Measurements from ENCODE around the gene C14orf119. TPM values are rescaled to one million over a fixed set of nuclear protein-coding genes. Genes with fewer than 3 reads are reported as not detected.

The C14orf119 gene
- polyA plus RNA-seq, 3 donors = 17.5 to 110 (median 106) TPM

- H3K27me3 ChIP-seq (ENCODE audit: control insufficient read depth in 2 of 2, insufficient read depth in 2 of 2, low read length in 2 of 2) = no peaks in the 10 kb centered on the region
- Mint-ChIP-seq H3K4me3 (peak overlapping the region in 1 of 2 donors; percentile 91), H3K36me3 (peaks cover 0 to 6% of the 10 kb centered on the region in 2 donors), H3K4me1 (peaks cover 84% of the 10 kb centered on the region), H3K27ac (peak overlapping the region in 2 of 7 donors; percentile 32 to 94), H3K27me3 (ENCODE audit: low read depth in 3 of 3) (peaks cover 0 to 4% (median 0%) of the 10 kb centered on the region in 3 donors), H3K9me3 (no peaks in the 10 kb centered on the region)
- no peaks in the 10 kb centered on the region for H4K20me1 ChIP-seq (ENCODE audit: insufficient read depth, low read length)
- H3K9ac ChIP-seq (ENCODE audit: insufficient read depth, low read length, poor library complexity, severe bottlenecking) = no peak overlapping the region
- peaks cover 68 to 82% of the 10 kb centered on the region in 2 donors for H3K4me1 ChIP-seq (ENCODE audit: control insufficient read depth in 1 of 2, insufficient read depth in 2 of 2, low read length in 2 of 2)
- 95% methylated on average over 30 of the region's 32 CpGs for WGBS (ENCODE audit: insufficient coverage)
- no peak overlapping the region for H3K4me3 ChIP-seq (replicated peaks in 1 of 3; ENCODE audit: low read depth in 2 of 3, low read length in 3 of 3)
- no peak for TF ChIP-seq CTCF (IDR thresholded peaks at IDR 0.05)
- no peaks in the 10 kb centered on the region for H3K36me3 ChIP-seq (replicated peaks in 1 of 2; ENCODE audit: control insufficient read depth in 1 of 2, insufficient read depth in 2 of 2, low read length in 2 of 2)
- no peak overlapping the region for H2AFZ ChIP-seq (ENCODE audit: insufficient read depth, low read depth, low read length, poor library complexity, severe bottlenecking)
- H3K79me2 ChIP-seq (ENCODE audit: insufficient read depth, low read length) = peaks cover 35% of the 10 kb centered on the region
- intact Hi-C loops (cut with micrococcal nuclease) = no loop called here
- H3K27ac ChIP-seq (ENCODE audit: low read depth in 1 of 2, low read length in 2 of 2) = peak overlapping the region in 1 of 2 donors; percentile 88
- H3K4me2 ChIP-seq (replicated peaks; ENCODE audit: extremely low read depth, low read length, poor library complexity, severe bottlenecking) = peak overlapping the region; percentile 73
- no peak for DNase-seq
- no peaks in the 10 kb centered on the region for H3K9me3 ChIP-seq (replicated peaks in 1 of 2; ENCODE audit: control insufficient read depth in 1 of 2, insufficient read depth in 1 of 2, low read length in 2 of 2)
These were observed 22.2 kb downstream of the C14orf119 start for GRCh38 chr14:23117371-23118020.

GRCh38 chr14:23118506-23119362 lies 23.4 kb downstream of the C14orf119 start, which contains the start of gene CEBPE:
Gene CEBPE (minus strand): TSS chr14:23119255. CDS start chr14:23119091, 164 bp downstream.
- Histone ChIP-seq H3K4me1 (ENCODE audit: control insufficient read depth in 1 of 2, insufficient read depth in 2 of 2, low read length in 2 of 2) (peaks cover 56 to 70% of the 10 kb centered on the region in 2 donors), H3K36me3 (replicated peaks in 1 of 2; ENCODE audit: control insufficient read depth in 1 of 2, insufficient read depth in 2 of 2, low read length in 2 of 2) (no peaks in the 10 kb centered on the region), H4K20me1 (ENCODE audit: insufficient read depth, low read length) (no peaks in the 10 kb centered on the region), H3K9me3 (replicated peaks in 1 of 2; ENCODE audit: control insufficient read depth in 1 of 2, insufficient read depth in 1 of 2, low read length in 2 of 2) (no peaks in the 10 kb centered on the region), H3K27ac (ENCODE audit: low read depth in 1 of 2, low read length in 2 of 2) (peak within 1 kb of the TSS; percentile 73 to 88), H3K79me2 (ENCODE audit: insufficient read depth, low read length) (peaks cover 35% of the 10 kb centered on the region), H3K4me2 (replicated peaks; ENCODE audit: extremely low read depth, low read length, poor library complexity, severe bottlenecking) (peak within 1 kb of the TSS; percentile 73), H3K27me3 (ENCODE audit: control insufficient read depth in 2 of 2, insufficient read depth in 2 of 2, low read length in 2 of 2) (no peaks in the 10 kb centered on the region), H2AFZ (ENCODE audit: insufficient read depth, low read depth, low read length, poor library complexity, severe bottlenecking) (peak within 1 kb of the TSS; percentile 73), H3K9ac (ENCODE audit: insufficient read depth, low read length, poor library complexity, severe bottlenecking) (peak within 1 kb of the TSS; percentile 67), H3K4me3 (replicated peaks in 1 of 3; ENCODE audit: low read depth in 2 of 3, low read length in 3 of 3) (peak within 1 kb of the TSS; percentile 1 to 65 (median 35))
- Mint-ChIP-seq H3K36me3 (peaks cover 0 to 6% of the 10 kb centered on the region in 2 donors), H3K4me3 (peak within 1 kb of the TSS; percentile 73 to 91), H3K4me1 (peaks cover 78% of the 10 kb centered on the region), H3K9me3 (no peaks in the 10 kb centered on the region), H3K27ac (peak within 1 kb of the TSS; percentile 88 to 94 (median 92)), H3K27me3 (ENCODE audit: low read depth in 3 of 3) (peaks cover 0 to 4% (median 0%) of the 10 kb centered on the region in 3 donors)
- intact Hi-C loops (cut with micrococcal nuclease) = no loop called here
- 57% methylated on average over 21 of the region's 32 CpGs for WGBS (ENCODE audit: insufficient coverage)
- DNase-seq = peak; percentile 69 to 81 (median 74)
- TF ChIP-seq CTCF (IDR thresholded peaks at IDR 0.05) = no peak

Measured in CD14-positive monocyte (primary cell).